Measurements from ENCODE around the gene AP5Z1.
A peak's percentile ranks its signal among the peaks of the same experiment; 100 is the strongest.

AP5Z1 gene

GRCh38 chr7:4823441-4824119 lies 48.2 kb downstream of the AP5Z1 start:
- no peak for ATAC-seq

- ATAC-seq = no peak
Measured at GRCh38 chr7:4824120-4824775, 48.8 kb downstream of the AP5Z1 start.

- no peak for ATAC-seq
Measured at GRCh38 chr7:4825081-4825480, 49.7 kb downstream of the AP5Z1 start.

GRCh38 chr7:4828720-4829383 lies 53.4 kb downstream of the AP5Z1 start:
- no peak for ATAC-seq

GRCh38 chr7:4830176-4830575 lies 54.8 kb downstream of the AP5Z1 start:
- ATAC-seq = peak; percentile 41 to 58

- ATAC-seq = no peak
Measured at GRCh38 chr7:4831723-4832495, 56.5 kb downstream of the AP5Z1 start.

GRCh38 chr7:4832711-4833110 lies 57.3 kb downstream of the AP5Z1 start:
- ATAC-seq = no peak

GRCh38 chr7:4833176-4833575 lies 57.8 kb downstream of the AP5Z1 start:
- ATAC-seq = no peak

- no peak for ATAC-seq
Measured at GRCh38 chr7:4833691-4834600, 58.5 kb downstream of the AP5Z1 start.

- no peak for ATAC-seq
Measured at GRCh38 chr7:4834601-4835397, 59.4 kb downstream of the AP5Z1 start.

GRCh38 chr7:4835398-4836205 lies 60.2 kb downstream of the AP5Z1 start:
- ATAC-seq = no peak

GRCh38 chr7:4836206-4836661 lies 60.8 kb downstream of the AP5Z1 start:
- no peak for ATAC-seq

- no peak for ATAC-seq
Measured at GRCh38 chr7:4837041-4837802, 61.8 kb downstream of the AP5Z1 start.

- ATAC-seq = no peak
Measured at GRCh38 chr7:4837803-4838625, 62.6 kb downstream of the AP5Z1 start.

GRCh38 chr7:4838626-4839334 lies 63.4 kb downstream of the AP5Z1 start:
- no peak for ATAC-seq

GRCh38 chr7:4840079-4840501 lies 64.7 kb downstream of the AP5Z1 start:
- ATAC-seq = no peak

All from activated CD4-positive, CD25-positive, alpha-beta regulatory T cell treated with anti-CD3 and anti-CD28 coated beads, Interleukin-2, amount 50 U/mL, for 24 hours (primary cell).